IMR-90 (cell line): Measurements from ENCODE around the gene PIAS4. TPM values are rescaled to one million over a fixed set of nuclear protein-coding genes. Genes with fewer than 3 reads are reported as not detected.
A peak's percentile ranks its signal among the peaks of the same experiment; 100 is the strongest.

Experiments
- ATAC-seq: fragments of 200-7000 bp; cut with Tn5 transposase; 2 replicates; pipeline ENCODE4 v1.9.1; 2020; ENCODE audit warnings: low read depth, mild to moderate bottlenecking, moderate library complexity
- BruUV-seq: library from RNA; stranded (reverse); fragments of 400-500 nt; replicated peaks from 2 replicates; lab custom pipeline; 2021; lab: Mats Ljungman, UMichigan
- CTCF ChIA-PET: fragments of 300-600 bp; formaldehyde crosslinking; extraction: SDS; loops from one replicate; lab custom pipeline; 2021; ENCODE audit warnings: antibody characterized with exemption; lab: Yijun Ruan, JAX
- POLR2A ChIA-PET: fragments of 300-600 bp; sonication (Branson Sonifier 250); formaldehyde crosslinking; loops from one replicate; lab custom pipeline; 2022; ENCODE audit warnings: antibody characterized with exemption; ENCODE audit not compliant: unreplicated experiment; lab: Charles Lee
- DNase-seq: peaks from one replicate; pipeline ENCODE4 v3.0.0; 2013
- H2AFZ ChIP-seq: replicated peaks from 2 replicates; pipeline ENCODE3; 2013; ENCODE audit warnings: low read length, mild to moderate bottlenecking; ENCODE audit not compliant: poor library complexity
- H2AK5ac ChIP-seq: 2 replicates; pipeline ENCODE4 v1.6.1; 2013; ENCODE audit warnings: low read depth, low read length, inconsistent platforms
- H2AK9ac ChIP-seq: replicated peaks from 2 replicates; pipeline ENCODE3; 2013; ENCODE audit warnings: mild to moderate bottlenecking, low read depth, low read length, moderate library complexity; ENCODE audit not compliant: poor library complexity
- H2BK120ac ChIP-seq: 2 replicates; pipeline ENCODE4 v1.6.1; 2013; ENCODE audit warnings: low read depth, low read length, inconsistent platforms
- H2BK15ac ChIP-seq: 3 replicates; pipeline ENCODE4 v1.6.1; 2013; ENCODE audit warnings: low read depth, low read length, inconsistent platforms
- H2BK20ac ChIP-seq: 2 replicates; pipeline ENCODE4 v1.6.1; 2013; ENCODE audit warnings: low read depth, mild to moderate bottlenecking, inconsistent platforms, low read length, moderate library complexity
- H2BK5ac ChIP-seq: 2 replicates; pipeline ENCODE4 v1.6.1; 2013; ENCODE audit warnings: mild to moderate bottlenecking, low read depth, low read length, inconsistent platforms; ENCODE audit not compliant: poor library complexity, severe bottlenecking
- H3K14ac ChIP-seq: replicated peaks from 2 replicates; pipeline ENCODE4 v1.6.1; 2013; ENCODE audit warnings: low read depth, low read length, inconsistent platforms
- H3K18ac ChIP-seq: 2 replicates; pipeline ENCODE4 v1.6.1; 2013; ENCODE audit warnings: low read depth, low read length, control low read depth
- H3K23ac ChIP-seq: 2 replicates; pipeline ENCODE4 v1.6.1; 2013; ENCODE audit warnings: low read depth, low read length, inconsistent platforms
- H3K27ac ChIP-seq: 2 replicates; pipeline ENCODE4 v1.5.1; 2013; ENCODE audit warnings: mild to moderate bottlenecking, control low read depth, low read length; ENCODE audit not compliant: insufficient read depth
- H3K27me3 ChIP-seq: 2 replicates; pipeline ENCODE4 v1.6.1; 2013; ENCODE audit warnings: low read length; ENCODE audit not compliant: control insufficient read depth, insufficient read depth
- H3K36me3 ChIP-seq: 2 replicates; pipeline ENCODE4 v1.6.1; 2013; ENCODE audit warnings: low read length, mixed read lengths; ENCODE audit not compliant: control insufficient read depth, insufficient read depth
- H3K4ac ChIP-seq: 2 replicates; pipeline ENCODE4 v1.6.1; 2013; ENCODE audit warnings: low read depth, low read length, inconsistent platforms
- H3K4me1 ChIP-seq: 2 replicates; pipeline ENCODE4 v1.6.1; 2013; ENCODE audit warnings: low read length, mixed read lengths; ENCODE audit not compliant: control insufficient read depth, insufficient read depth
- H3K4me2 ChIP-seq: 2 replicates; pipeline ENCODE4 v1.6.1; 2013; ENCODE audit warnings: low read depth, mild to moderate bottlenecking, control low read depth, low read length, moderate library complexity
- H3K4me3 ChIP-seq: 2 replicates; pipeline ENCODE4 v1.5.1; 2013; ENCODE audit warnings: low read depth, mild to moderate bottlenecking, control low read depth, low read length, moderate library complexity; ENCODE audit not compliant: insufficient read depth
- H3K56ac ChIP-seq: 2 replicates; pipeline ENCODE4 v1.6.1; 2013; ENCODE audit warnings: low read length, inconsistent platforms; ENCODE audit not compliant: insufficient read depth; ENCODE audit errors: extremely low read depth
- H3K79me1 ChIP-seq, 2 experiments: 2 replicates each; pipeline ENCODE4 v1.6.1; 2013; ENCODE audit warnings: low read length in 2 of 2, inconsistent platforms in 1 of 2, low read depth in 1 of 2
- H3K9ac ChIP-seq: 2 replicates; pipeline ENCODE4 v1.6.1; 2013; ENCODE audit warnings: low read depth, low read length, control low read depth
- H3K9me1 ChIP-seq: 2 replicates; pipeline ENCODE4 v1.6.1; 2013; ENCODE audit warnings: low read length, inconsistent platforms; ENCODE audit not compliant: insufficient read depth
- H3K9me3 ChIP-seq: 2 replicates; pipeline ENCODE4 v1.6.1; 2013; ENCODE audit warnings: low read length; ENCODE audit not compliant: control insufficient read depth, insufficient read depth
- H4K20me1 ChIP-seq: 2 replicates; pipeline ENCODE4 v1.6.1; 2013; ENCODE audit warnings: low read length, inconsistent platforms; ENCODE audit not compliant: insufficient read depth
- H4K5ac ChIP-seq: 2 replicates; pipeline ENCODE4 v1.6.1; 2013; ENCODE audit warnings: mild to moderate bottlenecking, low read depth, low read length, control low read depth
- H4K8ac ChIP-seq, 2 experiments: 2 replicates each; pipeline ENCODE4 v1.6.1; 2013; ENCODE audit warnings: low read depth in 2 of 2, low read length in 2 of 2, control low read depth in 1 of 2, inconsistent platforms in 1 of 2
- H4K91ac ChIP-seq: 2 replicates; pipeline ENCODE4 v1.6.1; 2013; ENCODE audit warnings: low read depth, low read length, inconsistent platforms; ENCODE audit not compliant: insufficient read depth
- FOS ChIP-seq: fragments of 150-350 bp; IDR thresholded peaks from 2 replicates; pipeline ENCODE4 v1.6.1; 2016; ENCODE audit warnings: low read depth, low read length
- POLR2A ChIP-seq: IDR thresholded peaks from 2 replicates; pipeline ENCODE4 v1.6.1; 2012; ENCODE audit warnings: mild to moderate bottlenecking, low read depth, low read length
- WGBS, 2 experiments: methylation state at CpG; one replicate each; pipeline versions ENCODE4 v1.1.5 to v1.1.7; 2013; ENCODE audit warnings: missing lambda C conversion rate in 2 of 2; ENCODE audit not compliant: insufficient read length in 1 of 2; ENCODE audit errors: extremely low coverage in 2 of 2; 5-methylcytosine and 5-hydroxymethylcytosine counted together
- dilution Hi-C: fragments of 300-500 bp; cut with HindIII; formaldehyde crosslinking; loops from one replicate; pipeline ENCODE4 v1.14.3; 2018; ENCODE audit warnings: low sequenced_read_pairs; ENCODE audit not compliant: unreplicated experiment
- in situ Hi-C: fragments of 300-500 bp; cut with MboI; formaldehyde crosslinking; loops from 3 replicates; pipeline ENCODE4 v1.14.3; 2019; ENCODE audit warnings: low sequenced_read_pairs, inconsistent platforms, mixed read lengths
- intact Hi-C: fragments of 100-400 bp; cut with micrococcal nuclease; formaldehyde crosslinking; loops from 2 replicates; pipeline ENCODE4 v1.10.0; 2022
- polyA plus RNA-seq, 3 experiments: library from polyadenylated mRNA; depleted of rRNA; stranded (reverse); fragments of >200 nt; gene quantifications; 2 replicates each; pipeline ENCODE4 v1.2.3, GENCODE V29; 2012; ENCODE audit warnings: low replicate concordance in 1 of 3
- total RNA-seq: library from RNA; depleted of rRNA; stranded (reverse); fragments of >200 nt; gene quantifications from 2 replicates; pipeline ENCODE4 v1.2.3, GENCODE V29; 2012

The PIAS4 gene
- total and polyA plus RNA-seq, 2 of the 4 experiments (the other 2 are of a cell fraction) = 12.1 to 13.6 TPM

DNA sequence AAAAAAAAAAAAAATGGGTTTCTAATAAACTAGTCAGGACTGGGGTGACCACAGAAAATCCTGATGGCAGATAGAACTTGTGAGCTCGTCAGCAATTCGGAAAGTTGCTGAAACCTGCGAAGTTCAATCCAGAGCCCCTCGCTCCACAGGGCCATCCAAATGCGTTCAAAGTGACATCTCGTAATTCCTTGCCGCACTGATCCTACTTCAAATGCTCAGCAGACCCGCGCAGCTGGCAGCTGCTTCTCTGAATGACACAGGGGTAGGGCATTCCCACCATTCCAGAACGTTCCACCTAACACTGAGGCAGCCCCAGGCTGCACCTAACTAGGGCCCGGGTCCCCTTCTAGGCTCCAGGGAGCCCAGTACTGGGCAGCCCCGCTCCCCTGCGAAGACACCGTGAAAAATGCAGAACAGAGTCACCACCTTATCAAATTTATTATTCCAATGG lies 31.9 kb upstream of the PIAS4 start:
- Histone ChIP-seq H3K4ac (no peak overlapping the region), H3K14ac (no peak overlapping the region), H3K18ac (no peak overlapping the region), H4K5ac (no peak overlapping the region), H3K56ac (no peak overlapping the region), H3K9me3 (no peaks in the 10 kb centered on the region), H3K4me1 (no peaks in the 10 kb centered on the region), H2BK15ac (no peak overlapping the region), H3K27me3 (no peaks in the 10 kb centered on the region), H4K91ac (no peak overlapping the region), H3K23ac (no peak overlapping the region), H3K27ac (no peak overlapping the region), H4K20me1 (peaks cover 78% of the 10 kb centered on the region), H2AFZ (no peak overlapping the region), H2AK5ac (no peak overlapping the region), H2BK20ac (no peak overlapping the region), H3K9me1 (peaks cover 11% of the 10 kb centered on the region; the same call in 1 of the 2 replicates), H3K36me3 (peaks cover 57% of the 10 kb centered on the region), H3K4me2 (no peak overlapping the region), H3K9ac (no peak overlapping the region), H3K4me3 (no peak overlapping the region), H3K79me1 (peaks cover 14 to 56% of the 10 kb centered on the region in 2 experiments), H2AK9ac (no peak overlapping the region), H2BK120ac (no peak overlapping the region), H2BK5ac (no peak overlapping the region), H4K8ac (no peak overlapping the region)
- 85% methylated on average over 7 of the region's 14 CpGs; no CpG with 5 or more reads in 1 of the 2 experiments for WGBS, 2 experiments
- dilution Hi-C loops (no loop called here), in situ Hi-C loops (no loop called here), intact Hi-C loops (no loop called here)
- ChIA-PET CTCF (interaction anchor here (0.6 kb wide), 1 partner anchor 20 kb away, joined by 3 read pairs; no protein-coding TSS in a partner anchor), POLR2A (interaction anchor here (0.7 to 0.9 kb wide), 3 partner anchors 9 to 18 kb away, joined by 3 to 12 read pairs (median 3); partner anchors contain the start of gene EEF2)
- BruUV-seq = no TSS peak
- ATAC-seq (no peak), DNase-seq (no peak)
- TF ChIP-seq FOS (no peak), POLR2A (peak; percentile 48; the same call in 1 of the 2 replicates)
